HepG2 (cell line): ENCODE results near the gene RABGAP1. TPM values are rescaled to one million over a fixed set of nuclear protein-coding genes. Genes with fewer than 3 reads are reported as not detected.

ENCODE experiments used
- ADNP ChIP-seq: sonication (generic); formaldehyde crosslinking; IDR thresholded peaks from 2 replicates; pipeline ENCODE4 v1.4.0; 2020; ENCODE audit warnings: missing genetic modification reagents
- ARNTL ChIP-seq: sonication (generic); formaldehyde crosslinking; IDR thresholded peaks from 2 replicates; pipeline ENCODE4 v1.4.0; 2020; ENCODE audit warnings: mild to moderate bottlenecking, missing genetic modification reagents
- CENPX ChIP-seq: sonication (generic); formaldehyde crosslinking; IDR thresholded peaks from 2 replicates; pipeline ENCODE4 v1.9.0; 2021; ENCODE audit warnings: mild to moderate bottlenecking, missing genetic modification reagents, moderate library complexity
- SATB2 ChIP-seq: sonication (generic); formaldehyde crosslinking; IDR thresholded peaks from 2 replicates; pipeline ENCODE4 v1.5.0; 2020; ENCODE audit warnings: missing genetic modification reagents
- SMARCE1 ChIP-seq: fragments of 450-650 bp; IDR thresholded peaks from 2 replicates; pipeline ENCODE4 v1.6.1; 2017; ENCODE audit warnings: borderline replicate concordance
- SRSF4 ChIP-seq: fragments of 200-400 bp; formaldehyde crosslinking; IDR thresholded peaks from one replicate; pipeline ENCODE4 v1.6.1; 2018; ENCODE audit warnings: mild to moderate bottlenecking, low read depth, low read length, moderate library complexity; ENCODE audit not compliant: poor library complexity, severe bottlenecking
- ZMYM4 ChIP-seq: sonication (generic); formaldehyde crosslinking; IDR thresholded peaks from 2 replicates; pipeline ENCODE4 v1.8.1; 2023; ENCODE audit warnings: mild to moderate bottlenecking, missing genetic modification reagents
- ZNF234 ChIP-seq: sonication (generic); formaldehyde crosslinking; conservative IDR thresholded peaks from 2 replicates; pipeline ENCODE4 v1.5.1; 2020; ENCODE audit warnings: mild to moderate bottlenecking, missing genetic modification reagents
- ZNF629 ChIP-seq: sonication (generic); formaldehyde crosslinking; conservative IDR thresholded peaks from 2 replicates; pipeline ENCODE4 v1.5.0; 2020; ENCODE audit warnings: missing genetic modification reagents
- ZNF670 ChIP-seq: sonication (generic); formaldehyde crosslinking; IDR thresholded peaks from 2 replicates; pipeline ENCODE4 v1.8.0; 2022; ENCODE audit warnings: mild to moderate bottlenecking, missing genetic modification reagents, borderline replicate concordance
- ZNF777 ChIP-seq: sonication (generic); formaldehyde crosslinking; IDR thresholded peaks from 2 replicates; pipeline ENCODE4 v1.4.0; 2020; ENCODE audit warnings: missing genetic modification reagents
- polyA plus RNA-seq, 8 experiments: library from polyadenylated mRNA; depleted of rRNA in 3 of 8; stranded (reverse) in 7 of 8; unstranded in 1 of 8; fragments of >200 nt; fragmentation: Illumina TruSeq in 4 of 8; extraction: Trizol in 4 of 8; gene quantifications; 2 replicates each; pipeline versions ENCODE4 v1.2.1 to v1.2.3, GENCODE V29; 2011 to 2016; ENCODE audit warnings: low read depth in 4 of 8, missing spikeins in 1 of 8, mixed read lengths in 1 of 8; ENCODE audit not compliant: insufficient read depth in 1 of 8
- total RNA-seq, 5 experiments: library from RNA; depleted of rRNA; stranded (reverse); fragments of >200 nt; fragmentation: Illumina TruSeq; extraction: Trizol; gene quantifications; 2 replicates each; pipeline ENCODE4 v1.2.3, GENCODE V29; 2016; ENCODE audit warnings: low read depth in 1 of 5
- TF ChIP-seq, protein P1 (sequence below): sonication (generic); formaldehyde crosslinking; IDR thresholded peaks from 2 replicates; pipeline ENCODE4 v1.4.0; 2020; ENCODE audit warnings: missing genetic modification reagents, mild to moderate bottlenecking, borderline replicate concordance
- TF ChIP-seq, protein P2 (sequence below): sonication (generic); formaldehyde crosslinking; IDR thresholded peaks from 2 replicates; pipeline ENCODE4 v1.4.0; 2020; ENCODE audit warnings: missing genetic modification reagents
- TF ChIP-seq, protein P3 (sequence below): IDR thresholded peaks from 2 replicates; pipeline ENCODE4 v1.6.1; 2016; ENCODE audit warnings: missing compliant biosample characterization, missing genetic modification reagents, borderline replicate concordance
- TF ChIP-seq, protein P4 (sequence below): sonication (generic); formaldehyde crosslinking; IDR thresholded peaks from 2 replicates; pipeline ENCODE4 v1.4.0; 2020; ENCODE audit warnings: missing genetic modification reagents
- TF ChIP-seq, protein P5 (sequence below): sonication (generic); formaldehyde crosslinking; IDR thresholded peaks from 2 replicates; pipeline ENCODE4 v1.4.0; 2020; ENCODE audit warnings: missing genetic modification reagents, borderline replicate concordance

RABGAP1 gene
- total and polyA plus RNA-seq, 2 of the 13 experiments (the other 11 are each of a cell fraction or from before 2014, with no cell fraction given) = 19.1 to 19.3 TPM

DNA sequence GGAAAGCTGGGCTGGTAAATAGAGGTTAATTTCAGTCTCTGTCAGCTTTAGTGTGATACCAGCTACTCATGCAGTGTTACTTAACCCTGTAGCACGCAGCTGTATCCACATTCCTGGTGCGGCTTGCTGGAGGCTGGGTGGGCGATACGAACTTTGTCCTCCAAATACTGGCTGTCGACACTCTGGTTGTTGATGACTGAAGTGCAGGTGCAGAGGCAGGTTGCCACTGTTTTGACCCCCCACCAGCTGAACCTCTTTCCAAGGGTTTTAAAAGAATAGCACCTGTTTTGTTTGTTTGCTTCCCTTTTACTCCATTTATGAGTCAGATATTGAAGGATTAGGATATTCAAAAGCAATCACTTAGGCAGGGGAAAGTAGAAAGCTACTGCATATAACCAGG, 4.4 kb upstream of the RABGAP1 start (continued):
- no peak for TF ChIP-seq CENPX
- TF ChIP-seq ARNTL (CRISPR knock-in tag) = no peak
- no peak for TF ChIP-seq ZNF777 (CRISPR knock-in tag)
- 0 out of 2 replicates have a peak, but pooled peaks have one; percentile 35 for TF ChIP-seq ZMYM4 (CRISPR knock-in tag)
- TF ChIP-seq SRSF4 = no peak
- TF ChIP-seq SMARCE1 = no peak
- TF ChIP-seq, protein P1, sequence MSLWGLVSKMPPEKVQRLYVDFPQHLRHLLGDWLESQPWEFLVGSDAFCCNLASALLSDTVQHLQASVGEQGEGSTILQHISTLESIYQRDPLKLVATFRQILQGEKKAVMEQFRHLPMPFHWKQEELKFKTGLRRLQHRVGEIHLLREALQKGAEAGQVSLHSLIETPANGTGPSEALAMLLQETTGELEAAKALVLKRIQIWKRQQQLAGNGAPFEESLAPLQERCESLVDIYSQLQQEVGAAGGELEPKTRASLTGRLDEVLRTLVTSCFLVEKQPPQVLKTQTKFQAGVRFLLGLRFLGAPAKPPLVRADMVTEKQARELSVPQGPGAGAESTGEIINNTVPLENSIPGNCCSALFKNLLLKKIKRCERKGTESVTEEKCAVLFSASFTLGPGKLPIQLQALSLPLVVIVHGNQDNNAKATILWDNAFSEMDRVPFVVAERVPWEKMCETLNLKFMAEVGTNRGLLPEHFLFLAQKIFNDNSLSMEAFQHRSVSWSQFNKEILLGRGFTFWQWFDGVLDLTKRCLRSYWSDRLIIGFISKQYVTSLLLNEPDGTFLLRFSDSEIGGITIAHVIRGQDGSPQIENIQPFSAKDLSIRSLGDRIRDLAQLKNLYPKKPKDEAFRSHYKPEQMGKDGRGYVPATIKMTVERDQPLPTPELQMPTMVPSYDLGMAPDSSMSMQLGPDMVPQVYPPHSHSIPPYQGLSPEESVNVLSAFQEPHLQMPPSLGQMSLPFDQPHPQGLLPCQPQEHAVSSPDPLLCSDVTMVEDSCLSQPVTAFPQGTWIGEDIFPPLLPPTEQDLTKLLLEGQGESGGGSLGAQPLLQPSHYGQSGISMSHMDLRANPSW (CRISPR knock-in tag) = no peak
- no peak for TF ChIP-seq ZNF670 (CRISPR knock-in tag)
- TF ChIP-seq, protein P2, sequence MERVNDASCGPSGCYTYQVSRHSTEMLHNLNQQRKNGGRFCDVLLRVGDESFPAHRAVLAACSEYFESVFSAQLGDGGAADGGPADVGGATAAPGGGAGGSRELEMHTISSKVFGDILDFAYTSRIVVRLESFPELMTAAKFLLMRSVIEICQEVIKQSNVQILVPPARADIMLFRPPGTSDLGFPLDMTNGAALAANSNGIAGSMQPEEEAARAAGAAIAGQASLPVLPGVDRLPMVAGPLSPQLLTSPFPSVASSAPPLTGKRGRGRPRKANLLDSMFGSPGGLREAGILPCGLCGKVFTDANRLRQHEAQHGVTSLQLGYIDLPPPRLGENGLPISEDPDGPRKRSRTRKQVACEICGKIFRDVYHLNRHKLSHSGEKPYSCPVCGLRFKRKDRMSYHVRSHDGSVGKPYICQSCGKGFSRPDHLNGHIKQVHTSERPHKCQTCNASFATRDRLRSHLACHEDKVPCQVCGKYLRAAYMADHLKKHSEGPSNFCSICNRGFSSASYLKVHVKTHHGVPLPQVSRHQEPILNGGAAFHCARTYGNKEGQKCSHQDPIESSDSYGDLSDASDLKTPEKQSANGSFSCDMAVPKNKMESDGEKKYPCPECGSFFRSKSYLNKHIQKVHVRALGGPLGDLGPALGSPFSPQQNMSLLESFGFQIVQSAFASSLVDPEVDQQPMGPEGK (CRISPR knock-in tag) = peak; percentile 65
- TF ChIP-seq, protein P3, sequence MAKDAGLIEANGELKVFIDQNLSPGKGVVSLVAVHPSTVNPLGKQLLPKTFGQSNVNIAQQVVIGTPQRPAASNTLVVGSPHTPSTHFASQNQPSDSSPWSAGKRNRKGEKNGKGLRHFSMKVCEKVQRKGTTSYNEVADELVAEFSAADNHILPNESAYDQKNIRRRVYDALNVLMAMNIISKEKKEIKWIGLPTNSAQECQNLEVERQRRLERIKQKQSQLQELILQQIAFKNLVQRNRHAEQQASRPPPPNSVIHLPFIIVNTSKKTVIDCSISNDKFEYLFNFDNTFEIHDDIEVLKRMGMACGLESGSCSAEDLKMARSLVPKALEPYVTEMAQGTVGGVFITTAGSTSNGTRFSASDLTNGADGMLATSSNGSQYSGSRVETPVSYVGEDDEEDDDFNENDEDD (CRISPR knock-in tag) = no peak
- TF ChIP-seq SATB2 (CRISPR knock-in tag) = no peak
- TF ChIP-seq ZNF629 = 0 out of 2 replicates have a peak, but pooled peaks have one; percentile 19
- TF ChIP-seq ADNP = no peak
- TF ChIP-seq, protein P4, sequence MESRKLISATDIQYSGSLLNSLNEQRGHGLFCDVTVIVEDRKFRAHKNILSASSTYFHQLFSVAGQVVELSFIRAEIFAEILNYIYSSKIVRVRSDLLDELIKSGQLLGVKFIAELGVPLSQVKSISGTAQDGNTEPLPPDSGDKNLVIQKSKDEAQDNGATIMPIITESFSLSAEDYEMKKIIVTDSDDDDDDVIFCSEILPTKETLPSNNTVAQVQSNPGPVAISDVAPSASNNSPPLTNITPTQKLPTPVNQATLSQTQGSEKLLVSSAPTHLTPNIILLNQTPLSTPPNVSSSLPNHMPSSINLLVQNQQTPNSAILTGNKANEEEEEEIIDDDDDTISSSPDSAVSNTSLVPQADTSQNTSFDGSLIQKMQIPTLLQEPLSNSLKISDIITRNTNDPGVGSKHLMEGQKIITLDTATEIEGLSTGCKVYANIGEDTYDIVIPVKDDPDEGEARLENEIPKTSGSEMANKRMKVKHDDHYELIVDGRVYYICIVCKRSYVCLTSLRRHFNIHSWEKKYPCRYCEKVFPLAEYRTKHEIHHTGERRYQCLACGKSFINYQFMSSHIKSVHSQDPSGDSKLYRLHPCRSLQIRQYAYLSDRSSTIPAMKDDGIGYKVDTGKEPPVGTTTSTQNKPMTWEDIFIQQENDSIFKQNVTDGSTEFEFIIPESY (CRISPR knock-in tag) = peak; percentile 96
- TF ChIP-seq ZNF234 = no peak
- TF ChIP-seq, protein P5, sequence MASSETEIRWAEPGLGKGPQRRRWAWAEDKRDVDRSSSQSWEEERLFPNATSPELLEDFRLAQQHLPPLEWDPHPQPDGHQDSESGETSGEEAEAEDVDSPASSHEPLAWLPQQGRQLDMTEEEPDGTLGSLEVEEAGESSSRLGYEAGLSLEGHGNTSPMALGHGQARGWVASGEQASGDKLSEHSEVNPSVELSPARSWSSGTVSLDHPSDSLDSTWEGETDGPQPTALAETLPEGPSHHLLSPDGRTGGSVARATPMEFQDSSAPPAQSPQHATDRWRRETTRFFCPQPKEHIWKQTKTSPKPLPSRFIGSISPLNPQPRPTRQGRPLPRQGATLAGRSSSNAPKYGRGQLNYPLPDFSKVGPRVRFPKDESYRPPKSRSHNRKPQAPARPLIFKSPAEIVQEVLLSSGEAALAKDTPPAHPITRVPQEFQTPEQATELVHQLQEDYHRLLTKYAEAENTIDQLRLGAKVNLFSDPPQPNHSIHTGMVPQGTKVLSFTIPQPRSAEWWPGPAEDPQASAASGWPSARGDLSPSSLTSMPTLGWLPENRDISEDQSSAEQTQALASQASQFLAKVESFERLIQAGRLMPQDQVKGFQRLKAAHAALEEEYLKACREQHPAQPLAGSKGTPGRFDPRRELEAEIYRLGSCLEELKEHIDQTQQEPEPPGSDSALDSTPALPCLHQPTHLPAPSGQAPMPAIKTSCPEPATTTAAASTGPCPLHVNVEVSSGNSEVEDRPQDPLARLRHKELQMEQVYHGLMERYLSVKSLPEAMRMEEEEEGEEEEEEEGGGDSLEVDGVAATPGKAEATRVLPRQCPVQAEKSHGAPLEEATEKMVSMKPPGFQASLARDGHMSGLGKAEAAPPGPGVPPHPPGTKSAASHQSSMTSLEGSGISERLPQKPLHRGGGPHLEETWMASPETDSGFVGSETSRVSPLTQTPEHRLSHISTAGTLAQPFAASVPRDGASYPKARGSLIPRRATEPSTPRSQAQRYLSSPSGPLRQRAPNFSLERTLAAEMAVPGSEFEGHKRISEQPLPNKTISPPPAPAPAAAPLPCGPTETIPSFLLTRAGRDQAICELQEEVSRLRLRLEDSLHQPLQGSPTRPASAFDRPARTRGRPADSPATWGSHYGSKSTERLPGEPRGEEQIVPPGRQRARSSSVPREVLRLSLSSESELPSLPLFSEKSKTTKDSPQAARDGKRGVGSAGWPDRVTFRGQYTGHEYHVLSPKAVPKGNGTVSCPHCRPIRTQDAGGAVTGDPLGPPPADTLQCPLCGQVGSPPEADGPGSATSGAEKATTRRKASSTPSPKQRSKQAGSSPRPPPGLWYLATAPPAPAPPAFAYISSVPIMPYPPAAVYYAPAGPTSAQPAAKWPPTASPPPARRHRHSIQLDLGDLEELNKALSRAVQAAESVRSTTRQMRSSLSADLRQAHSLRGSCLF = no peak
